PC-3 (cell line): ENCODE data around the gene GPR183. TPM values are rescaled to one million over a fixed set of nuclear protein-coding genes. Genes with fewer than 3 reads are reported as not detected.

Experiments used
- ATAC-seq: fragments of 200-7000 bp; cut with Tn5 transposase; 2 replicates; pipeline ENCODE4 v1.9.1; 2020; ENCODE audit warnings: mild to moderate bottlenecking, moderate library complexity
- BruUV-seq: library from RNA; stranded (reverse); fragments of 400-500 nt; replicated peaks from 2 replicates; lab custom pipeline; 2021; lab: Mats Ljungman, UMichigan
- CTCF ChIA-PET: fragments of 300-600 bp; sonication (Branson Sonifier 250); formaldehyde crosslinking; loops from one replicate; lab custom pipeline; 2022; ENCODE audit warnings: antibody characterized with exemption; lab: Charles Lee
- POLR2A ChIA-PET: fragments of 300-600 bp; sonication (Branson Sonifier 250); formaldehyde crosslinking; loops from one replicate; lab custom pipeline; 2022; ENCODE audit warnings: antibody characterized with exemption; ENCODE audit not compliant: unreplicated experiment; lab: Charles Lee
- DNase-seq: peaks from one replicate; pipeline ENCODE4 v3.0.0-alpha.2; 2015
- H2AFZ ChIP-seq: fragments of 300-600 bp; sonication (generic); 2 replicates; pipeline ENCODE4 v1.6.0; 2016; ENCODE audit warnings: antibody characterized with exemption, low read length
- H3F3A ChIP-seq: fragments of 300-600 bp; sonication (generic); one replicate; pipeline ENCODE4 v1.6.0; 2017; ENCODE audit warnings: antibody characterized with exemption, low read length, control low read depth, mild to moderate bottlenecking; ENCODE audit not compliant: unreplicated experiment
- H3K27ac ChIP-seq: fragments of 300-600 bp; sonication (generic); 2 replicates; pipeline ENCODE4 v1.5.1; 2016; ENCODE audit warnings: mild to moderate bottlenecking, low read length
- H3K27me3 ChIP-seq: fragments of 300-600 bp; sonication (generic); 2 replicates; pipeline ENCODE4 v1.6.1; 2016; ENCODE audit warnings: low read length, mixed read lengths
- H3K36me3 ChIP-seq: fragments of 300-600 bp; sonication (generic); 2 replicates; pipeline ENCODE4 v1.6.1; 2016; ENCODE audit warnings: low read depth, mixed run types, low read length, mixed read lengths
- H3K4me1 ChIP-seq: fragments of 300-600 bp; sonication (generic); 2 replicates; pipeline ENCODE4 v1.5.1; 2016; ENCODE audit warnings: low read length; ENCODE audit not compliant: insufficient read depth
- H3K4me2 ChIP-seq: fragments of 300-600 bp; sonication (generic); 2 replicates; pipeline ENCODE4 v1.6.0; 2016; ENCODE audit warnings: low read length
- H3K4me3 ChIP-seq: fragments of 300-600 bp; sonication (generic); 2 replicates; pipeline ENCODE4 v1.5.1; 2016; ENCODE audit warnings: mild to moderate bottlenecking, low read length, mixed read lengths
- H3K79me2 ChIP-seq: fragments of 300-600 bp; sonication (generic); 2 replicates; pipeline ENCODE4 v1.6.1; 2017; ENCODE audit warnings: low read length, mixed read lengths
- H3K9ac ChIP-seq: fragments of 300-600 bp; sonication (generic); 2 replicates; pipeline ENCODE4 v1.6.0; 2016; ENCODE audit warnings: mild to moderate bottlenecking, low read length
- H3K9me2 ChIP-seq: fragments of 300-600 bp; sonication (generic); replicated peaks from 2 replicates; pipeline ENCODE4 v1.6.1; 2016; ENCODE audit warnings: mixed run types, low read length, mixed read lengths
- H3K9me3 ChIP-seq: fragments of 300-600 bp; sonication (generic); 2 replicates; pipeline ENCODE4 v1.6.1; 2016; ENCODE audit warnings: low read length, mixed read lengths
- H4K20me1 ChIP-seq: fragments of 300-600 bp; sonication (generic); 2 replicates; pipeline ENCODE4 v1.6.1; 2016; ENCODE audit warnings: low read length, mixed read lengths
- EZH2 ChIP-seq: fragments of 300-600 bp; sonication (generic); IDR thresholded peaks from one replicate; pipeline ENCODE4 v1.6.1; 2017; ENCODE audit warnings: antibody characterized with exemption, mild to moderate bottlenecking, low read length; ENCODE audit not compliant: unreplicated experiment
- EZH2phosphoT487 ChIP-seq: fragments of 300-600 bp; sonication (generic); IDR thresholded peaks from 2 replicates; pipeline ENCODE4 v1.6.1; 2018; ENCODE audit warnings: mild to moderate bottlenecking, antibody characterized with exemption, low read length, borderline replicate concordance
- intact Hi-C: fragments of 100-400 bp; cut with micrococcal nuclease; formaldehyde crosslinking; loops from 2 replicates; pipeline ENCODE4 v1.9.0; 2023
- total RNA-seq: library from RNA; depleted of rRNA; stranded (reverse); fragments of >200 nt; gene quantifications from 2 replicates; pipeline ENCODE4 v1.2.3, GENCODE V29; 2014
- TF ChIP-seq, protein P1 (sequence below): fragments of 300-600 bp; sonication (generic); conservative IDR thresholded peaks from 2 replicates; pipeline ENCODE4 v1.5.1; 2017; ENCODE audit warnings: antibody characterized with exemption, low read depth, mild to moderate bottlenecking, low read length

The GPR183 gene
- total RNA-seq, 1 experiment from 2014 or later: not detected

DNA sequence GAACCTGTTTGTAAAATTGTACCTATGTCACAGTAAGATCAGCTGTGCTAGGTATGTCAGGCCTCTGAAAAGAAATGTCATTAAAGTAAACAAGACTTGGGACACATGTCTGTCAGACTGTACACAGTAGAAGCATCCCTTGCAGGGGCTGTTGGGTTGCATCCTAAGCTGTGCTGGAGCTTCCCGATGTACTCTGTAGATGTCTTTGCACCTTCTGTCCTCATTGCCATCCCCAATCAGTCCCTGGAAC lies 48.7 kb upstream of the GPR183 start:
- H3K27ac ChIP-seq: no peak overlapping the region
- no TSS peak for BruUV-seq
- CTCF ChIA-PET: no interaction called here

DNA sequence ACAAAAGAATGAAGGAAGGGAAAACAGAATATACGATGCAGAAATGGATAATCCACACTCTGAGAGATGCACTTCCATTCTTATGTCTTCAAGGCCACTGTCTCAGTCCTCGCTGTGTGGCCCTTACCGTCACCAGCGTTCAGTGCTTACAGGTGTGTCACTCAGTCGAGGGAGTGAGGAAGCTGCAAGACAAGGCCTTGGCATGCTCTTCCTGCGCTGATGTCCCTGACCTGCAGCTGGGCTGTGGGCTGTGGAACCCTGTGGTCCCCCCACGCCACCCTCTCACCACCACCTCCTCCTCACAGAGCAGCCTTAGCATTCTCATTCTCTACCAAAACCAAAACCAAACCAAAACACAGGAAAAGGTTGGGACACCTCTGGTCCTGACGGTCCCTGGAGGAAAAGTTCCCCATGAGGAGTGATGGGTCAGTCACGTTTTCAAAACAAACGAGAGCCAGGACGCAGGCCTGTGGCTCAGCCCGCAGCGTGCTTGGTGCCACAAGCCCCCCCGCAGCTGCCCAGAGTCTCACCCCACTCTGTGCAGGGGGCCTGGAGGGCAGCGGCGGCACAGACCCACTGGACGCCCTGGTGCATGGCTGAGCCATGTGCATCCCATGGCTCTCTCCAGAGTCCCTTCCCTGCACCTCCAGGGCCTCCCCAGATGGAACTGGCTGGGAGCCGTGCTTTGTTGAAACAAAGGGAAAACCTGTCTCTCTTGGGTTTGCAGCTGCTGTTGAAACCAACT lies 48.2 kb upstream of the GPR183 start:
- H3K4me2 ChIP-seq: no peak overlapping the region
- no TSS peak for BruUV-seq
- no peak overlapping the region for H2AFZ ChIP-seq
- H3K9ac ChIP-seq: no peak overlapping the region
- peaks cover 22% of the 10 kb centered on the region for H3K4me1 ChIP-seq
- no peak overlapping the region for H3K27ac ChIP-seq
- POLR2A ChIA-PET: no interaction called here
- no peaks in the 10 kb centered on the region for H3F3A ChIP-seq
- H4K20me1 ChIP-seq: no peaks in the 10 kb centered on the region
- no peaks in the 10 kb centered on the region for H3K9me2 ChIP-seq
- DNase-seq (no peak), ATAC-seq (no peak)
- H3K36me3 ChIP-seq: no peaks in the 10 kb centered on the region
- H3K9me3 ChIP-seq: no peaks in the 10 kb centered on the region
- H3K4me3 ChIP-seq: no peak overlapping the region
- H3K79me2 ChIP-seq: no peaks in the 10 kb centered on the region
- no peaks in the 10 kb centered on the region for H3K27me3 ChIP-seq
- TF ChIP-seq, protein P1, sequence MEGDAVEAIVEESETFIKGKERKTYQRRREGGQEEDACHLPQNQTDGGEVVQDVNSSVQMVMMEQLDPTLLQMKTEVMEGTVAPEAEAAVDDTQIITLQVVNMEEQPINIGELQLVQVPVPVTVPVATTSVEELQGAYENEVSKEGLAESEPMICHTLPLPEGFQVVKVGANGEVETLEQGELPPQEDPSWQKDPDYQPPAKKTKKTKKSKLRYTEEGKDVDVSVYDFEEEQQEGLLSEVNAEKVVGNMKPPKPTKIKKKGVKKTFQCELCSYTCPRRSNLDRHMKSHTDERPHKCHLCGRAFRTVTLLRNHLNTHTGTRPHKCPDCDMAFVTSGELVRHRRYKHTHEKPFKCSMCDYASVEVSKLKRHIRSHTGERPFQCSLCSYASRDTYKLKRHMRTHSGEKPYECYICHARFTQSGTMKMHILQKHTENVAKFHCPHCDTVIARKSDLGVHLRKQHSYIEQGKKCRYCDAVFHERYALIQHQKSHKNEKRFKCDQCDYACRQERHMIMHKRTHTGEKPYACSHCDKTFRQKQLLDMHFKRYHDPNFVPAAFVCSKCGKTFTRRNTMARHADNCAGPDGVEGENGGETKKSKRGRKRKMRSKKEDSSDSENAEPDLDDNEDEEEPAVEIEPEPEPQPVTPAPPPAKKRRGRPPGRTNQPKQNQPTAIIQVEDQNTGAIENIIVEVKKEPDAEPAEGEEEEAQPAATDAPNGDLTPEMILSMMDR: no peak
- no peak for TF ChIP-seq EZH2
- no peak for TF ChIP-seq EZH2phosphoT487
- intact Hi-C loops: no loop called here
- CTCF ChIA-PET: no interaction called here

More for the DNA sequence above, 48.7 kb upstream of the GPR183 start:
- TF ChIP-seq EZH2 (no peak), EZH2phosphoT487 (no peak)
- TF ChIP-seq, protein P1: no peak
- H3F3A ChIP-seq: no peaks in the 10 kb centered on the region
- H4K20me1 ChIP-seq: no peaks in the 10 kb centered on the region
- no peak overlapping the region for H3K9ac ChIP-seq
- no peak overlapping the region for H3K4me3 ChIP-seq
- no peak overlapping the region for H2AFZ ChIP-seq
- intact Hi-C loops: no loop called here
- POLR2A ChIA-PET: no interaction called here
- no peaks in the 10 kb centered on the region for H3K36me3 ChIP-seq
- H3K79me2 ChIP-seq: no peaks in the 10 kb centered on the region
- DNase-seq: no peak
- H3K4me1 ChIP-seq: peaks cover 22% of the 10 kb centered on the region
- H3K9me2 ChIP-seq: no peaks in the 10 kb centered on the region
- no peaks in the 10 kb centered on the region for H3K9me3 ChIP-seq
- H3K4me2 ChIP-seq: no peak overlapping the region
- no peak for ATAC-seq
- no peaks in the 10 kb centered on the region for H3K27me3 ChIP-seq

DNA sequence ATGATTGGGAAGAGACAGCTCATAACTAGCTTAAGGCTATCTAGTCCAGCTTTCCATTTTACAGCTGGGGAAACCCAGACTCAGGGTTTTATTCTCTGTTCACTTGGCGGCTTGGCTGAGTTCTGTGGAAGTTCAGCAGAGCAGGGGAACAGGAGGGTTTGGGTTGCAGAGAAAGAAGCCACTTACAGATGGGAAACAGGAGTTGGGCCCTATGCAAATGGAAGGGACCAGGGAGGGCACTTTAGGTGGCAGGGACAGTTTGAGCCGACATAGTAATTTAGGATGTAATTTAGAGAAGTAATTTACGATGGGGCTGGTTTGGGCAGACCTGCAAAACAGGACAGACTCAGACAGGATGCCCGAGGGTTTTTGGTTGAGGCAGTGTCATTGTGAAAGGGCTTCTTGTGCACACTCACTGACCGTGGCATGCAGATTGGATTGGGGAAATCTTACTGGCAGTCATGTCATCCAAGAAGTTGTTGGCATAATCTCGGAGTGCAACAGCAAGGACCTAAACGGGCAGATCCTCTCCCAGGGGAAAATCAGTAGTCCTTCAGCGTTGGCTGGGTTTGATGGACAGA lies 47.3 kb upstream of the GPR183 start:
- ChIA-PET POLR2A (no interaction called here), CTCF (no interaction called here)
- no TSS peak for BruUV-seq
- H3F3A ChIP-seq: no peaks in the 10 kb centered on the region
- no peak overlapping the region for H2AFZ ChIP-seq
- no peaks in the 10 kb centered on the region for H3K79me2 ChIP-seq
- H3K9ac ChIP-seq: no peak overlapping the region
- H3K4me1 ChIP-seq: peaks cover 22% of the 10 kb centered on the region
- intact Hi-C loops: no loop called here
- H3K27me3 ChIP-seq: no peaks in the 10 kb centered on the region
- H3K4me2 ChIP-seq: no peak overlapping the region
- no peak overlapping the region for H3K27ac ChIP-seq
- H3K9me3 ChIP-seq: no peaks in the 10 kb centered on the region
- no peaks in the 10 kb centered on the region for H3K36me3 ChIP-seq
- H4K20me1 ChIP-seq: no peaks in the 10 kb centered on the region
- ATAC-seq: no peak
- H3K4me3 ChIP-seq: no peak overlapping the region
- no peaks in the 10 kb centered on the region for H3K9me2 ChIP-seq
- DNase-seq: peak; percentile 45
- TF ChIP-seq EZH2phosphoT487 (no peak), EZH2 (no peak)
- TF ChIP-seq, protein P1: no peak
